GM21526 (cell line): Measurements from ENCODE around the gene MOV10.

Source experiments
- ATAC-seq: cut with Tn5 transposase; IDR thresholded peaks from one replicate; pipeline ENCODE4 v1.9.1; 2021; ENCODE audit warnings: moderate library complexity; ENCODE audit not compliant: unreplicated experiment, low FRiP score

MOV10 gene

GRCh38 chr1:112698366-112699310 lies 24.2 kb downstream of the MOV10 start:
- ATAC-seq = no peak

DNA sequence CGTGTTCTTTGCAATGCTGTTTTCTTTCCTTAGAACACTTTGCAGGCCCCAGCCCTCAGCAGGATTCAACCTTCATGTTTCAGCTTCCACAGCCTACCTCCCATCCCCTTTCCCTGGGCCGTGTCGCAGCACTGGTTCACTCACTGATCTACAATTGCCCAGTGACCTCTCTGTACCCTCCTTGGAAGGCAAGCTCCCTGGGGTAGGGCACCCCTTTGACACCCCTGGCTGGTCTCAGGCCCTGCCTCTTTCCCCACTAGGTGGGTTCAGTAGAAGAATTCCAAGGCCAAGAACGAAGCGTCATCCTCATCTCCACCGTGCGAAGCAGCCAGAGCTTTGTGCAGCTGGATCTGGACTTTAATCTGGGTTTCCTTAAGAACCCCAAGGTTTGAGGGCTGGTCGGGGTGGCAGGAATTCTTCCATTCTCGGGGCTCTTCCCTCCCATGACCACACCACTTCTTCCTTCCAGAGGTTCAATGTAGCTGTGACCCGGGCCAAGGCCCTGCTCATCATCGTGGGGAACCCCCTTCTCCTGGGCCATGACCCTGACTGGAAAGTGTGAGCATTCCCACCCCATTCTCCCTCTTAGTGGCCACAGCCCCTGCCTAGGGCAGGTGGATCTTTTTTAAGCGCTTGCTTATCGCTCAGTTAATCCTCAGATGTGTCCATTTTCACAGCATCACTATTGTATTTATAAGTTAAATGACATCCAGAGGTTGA lies 25.1 kb downstream of the MOV10 start:
- no peak for ATAC-seq

- no peak for ATAC-seq
Observed at GRCh38 chr1:112700290-112701226, 26.1 kb downstream of the MOV10 start.

- no peak for ATAC-seq
Observed at GRCh38 chr1:112701227-112702066, 27.0 kb downstream of the MOV10 start.

DNA sequence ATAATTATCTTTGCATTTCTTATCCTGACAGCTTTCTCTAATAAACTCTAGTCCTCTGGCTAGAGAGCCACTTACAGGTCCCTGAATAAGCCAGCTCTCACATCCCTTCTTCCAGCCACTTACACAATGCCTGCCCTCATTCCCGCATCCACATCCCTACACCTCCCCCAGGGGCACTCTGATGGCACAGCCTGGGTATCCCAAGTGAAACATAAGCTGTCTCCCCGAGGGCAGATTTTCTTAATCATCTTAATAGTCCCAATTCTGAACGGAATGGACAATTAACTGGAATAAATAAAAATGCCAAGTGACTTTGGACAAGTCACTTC lies 27.6 kb downstream of the MOV10 start:
- ATAC-seq = no peak

DNA sequence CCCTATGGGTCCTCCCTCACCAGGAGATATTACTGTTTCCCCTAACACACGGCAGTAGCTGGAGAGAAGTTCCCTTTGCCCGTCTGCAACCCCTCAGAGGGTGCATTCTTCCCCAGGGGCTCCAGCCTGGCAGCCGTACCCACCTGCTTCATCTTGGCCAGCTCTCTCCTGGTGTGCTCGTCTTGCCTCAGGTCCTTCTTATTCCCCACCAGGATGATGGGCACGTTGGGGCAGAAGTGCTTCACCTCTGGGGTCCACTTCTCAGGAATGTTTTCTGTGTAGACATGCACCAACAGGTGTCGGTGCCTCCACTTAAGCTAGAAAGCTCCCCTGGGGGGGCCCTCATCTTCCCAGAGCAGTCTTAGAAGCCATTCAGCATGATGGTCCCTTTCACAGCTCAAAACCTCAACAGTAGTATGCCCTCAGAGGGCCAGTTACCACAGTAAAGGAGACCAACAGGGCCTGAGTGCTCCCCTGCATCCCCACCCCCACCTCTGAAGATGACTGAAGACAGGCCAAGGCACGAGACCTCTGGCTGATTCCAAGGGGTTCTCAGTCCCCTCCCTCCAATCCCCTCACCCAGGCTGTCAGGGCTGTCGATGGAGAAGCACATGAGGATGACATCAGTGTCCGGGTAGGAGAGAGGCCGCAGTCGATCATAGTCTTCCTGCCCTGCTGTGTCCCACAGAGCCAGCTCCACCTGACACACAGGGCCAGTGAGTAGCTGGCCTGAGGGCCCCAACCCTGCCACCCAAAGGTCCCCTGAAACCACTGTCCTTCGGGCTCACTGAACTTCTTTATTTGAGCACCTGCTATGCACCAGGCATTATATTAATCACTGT lies 28.2 kb downstream of the MOV10 start:
- ATAC-seq = no peak

DNA sequence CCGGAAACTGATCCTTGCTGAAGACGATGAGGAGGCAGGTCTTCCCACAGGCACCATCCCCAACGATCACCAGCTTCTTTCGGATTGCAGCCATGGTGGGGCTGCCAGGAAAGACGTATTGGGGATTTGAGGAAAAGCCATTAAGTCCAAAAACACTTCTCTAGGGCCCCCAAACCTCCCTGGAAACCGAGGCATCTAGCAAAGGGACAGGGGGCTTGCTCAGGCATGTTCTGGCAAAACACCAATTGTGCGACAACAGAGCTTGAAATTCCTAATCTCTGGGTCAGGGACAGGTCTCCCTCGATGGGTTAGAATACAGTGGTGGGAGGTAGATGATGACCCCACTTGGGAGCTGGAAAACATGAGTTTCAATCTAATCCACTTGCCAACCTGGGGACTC lies 29.2 kb downstream of the MOV10 start:
- no peak for ATAC-seq

GRCh38 chr1:112704391-112704933 lies 30.0 kb downstream of the MOV10 start:
- no peak for ATAC-seq

DNA sequence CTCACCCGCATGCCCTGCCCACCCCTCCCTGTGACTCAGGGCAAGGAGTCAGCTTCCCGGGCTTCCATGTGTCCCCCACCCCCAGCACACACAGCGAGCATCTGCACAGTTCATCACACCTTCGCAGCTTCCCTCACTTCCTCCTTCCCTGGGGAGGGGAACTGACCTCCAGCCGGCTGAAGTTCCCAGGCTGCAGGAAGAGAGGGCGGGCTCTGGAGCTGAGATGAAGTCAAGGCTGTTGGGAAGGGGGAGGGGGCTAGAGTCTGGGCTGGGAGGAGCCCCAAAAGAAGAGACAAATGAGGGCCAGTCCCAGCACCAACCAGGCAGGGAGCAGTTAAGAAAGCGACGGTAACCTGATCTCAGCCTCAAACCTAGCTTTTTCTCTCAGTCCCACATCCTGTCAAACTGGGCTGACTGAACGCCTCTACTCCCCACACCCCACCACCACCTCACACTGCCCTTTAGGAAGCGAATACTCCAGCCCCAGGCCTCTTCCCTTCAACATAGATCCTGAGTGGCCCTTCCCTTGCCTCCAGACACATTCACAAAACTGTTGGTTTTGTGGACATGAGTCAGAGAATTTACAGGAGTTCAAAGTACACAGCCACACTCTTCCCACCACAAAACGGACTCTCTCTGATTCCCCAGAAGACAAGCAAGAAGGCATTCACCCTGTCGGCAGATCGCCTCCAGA lies 30.6 kb downstream of the MOV10 start:
- peak; percentile 57 for ATAC-seq

DNA sequence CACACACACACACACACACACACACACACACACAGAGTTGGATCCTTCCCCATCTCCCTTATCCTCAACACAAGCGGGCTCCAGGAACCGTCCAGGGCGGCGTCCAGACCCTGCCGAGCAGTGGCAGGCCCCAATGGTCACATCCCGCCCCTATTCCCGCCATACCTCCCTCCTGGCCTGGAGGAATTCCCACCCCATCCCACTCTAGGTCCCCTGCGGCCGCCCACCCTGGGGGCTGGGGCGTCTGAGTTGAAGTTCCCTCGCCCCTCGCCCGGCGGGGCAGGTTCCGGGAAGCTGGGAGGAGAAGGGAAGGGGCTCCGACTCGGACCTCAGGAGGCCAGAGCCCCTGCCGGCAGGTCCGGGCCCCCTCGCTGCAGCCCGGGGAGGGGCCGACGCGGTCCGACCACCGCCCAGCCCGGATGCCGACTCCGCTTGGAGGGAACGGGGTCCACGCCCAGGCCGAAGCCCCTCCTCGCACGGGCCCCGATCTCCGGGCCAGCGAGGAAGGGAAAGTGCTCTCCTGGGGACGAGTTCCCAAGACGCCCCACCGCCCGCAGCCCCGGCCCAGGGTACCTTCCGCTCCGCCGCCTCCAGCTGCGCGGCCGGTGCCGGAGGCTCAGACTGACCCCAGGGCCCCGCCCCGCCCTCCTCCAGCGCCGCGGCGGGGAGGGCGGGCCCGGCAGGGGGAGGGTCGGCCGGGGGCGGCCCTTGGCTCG lies 32.2 kb downstream of the MOV10 start, which contains the start of gene RHOC:
Gene RHOC, minus strand, starts transcription at position 623 of the 716 bp plus-strand sequence. CDS start 3,328 bp downstream, outside the sequence.
- ATAC-seq = peak; percentile 43

DNA sequence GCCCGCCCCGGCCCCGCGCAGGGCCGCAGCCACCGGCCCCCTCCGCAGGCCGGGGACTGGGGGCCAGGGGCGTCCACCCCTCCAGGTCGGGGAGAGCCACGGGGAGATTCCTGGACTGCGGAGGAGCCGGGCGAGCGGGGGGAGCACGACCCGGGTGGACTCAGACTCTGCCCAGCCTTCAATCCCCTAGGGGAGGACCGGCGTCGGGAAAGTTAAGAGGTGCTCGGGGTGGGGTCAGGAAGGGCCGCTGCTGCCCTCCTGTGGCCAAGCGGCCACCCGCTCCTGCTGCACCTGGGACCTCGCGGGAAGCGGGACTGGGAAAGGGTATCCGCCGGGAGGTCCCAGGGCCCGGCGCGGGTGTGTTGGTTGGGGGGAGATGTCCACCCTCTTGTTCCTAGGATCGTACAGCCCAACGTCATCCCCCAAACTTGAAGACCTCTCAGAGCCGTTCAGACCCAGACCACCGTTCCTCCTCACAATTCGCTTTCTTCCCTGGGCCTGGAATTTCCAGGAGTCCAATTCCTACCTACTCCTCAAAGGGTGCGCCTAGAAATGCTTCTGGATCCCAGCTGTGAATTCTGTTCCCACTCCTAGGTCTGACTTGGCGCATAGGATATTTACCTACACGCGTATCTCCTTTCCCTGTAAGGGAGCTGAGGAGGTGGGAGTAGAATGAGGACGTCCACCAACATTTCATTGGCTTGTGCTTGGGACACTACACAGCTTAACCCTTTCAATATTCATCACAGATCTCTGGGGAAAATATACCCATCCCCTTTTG lies 33.0 kb downstream of the MOV10 start:
- ATAC-seq = peak; percentile 39

DNA sequence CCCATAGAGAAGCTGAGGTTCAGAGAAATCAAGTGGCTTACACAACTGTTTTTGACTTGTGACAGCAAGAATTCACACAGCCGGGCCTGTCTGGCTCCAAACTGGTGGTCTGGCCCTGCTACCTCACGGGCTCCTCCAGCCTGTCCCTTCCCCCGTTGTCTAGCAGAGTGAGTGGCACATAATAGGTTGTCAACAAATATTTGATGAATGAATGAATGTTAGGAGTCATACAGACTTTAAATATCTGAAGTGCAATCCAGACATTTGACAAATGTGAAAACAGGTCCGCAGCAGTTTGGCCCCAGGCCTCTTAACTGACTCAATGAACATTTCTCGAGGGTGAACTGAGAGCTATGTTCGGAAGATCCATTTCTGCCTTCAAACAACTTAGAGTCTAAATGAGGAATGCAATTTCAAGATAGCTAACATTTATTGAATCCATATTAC lies 33.6 kb downstream of the MOV10 start:
- no peak for ATAC-seq

- no peak for ATAC-seq
Observed at GRCh38 chr1:112708489-112708888, 34.0 kb downstream of the MOV10 start.

- no peak for ATAC-seq
Observed at GRCh38 chr1:112710159-112710558, 35.7 kb downstream of the MOV10 start.

GRCh38 chr1:112710586-112710985 lies 36.1 kb downstream of the MOV10 start:
- no peak for ATAC-seq

- no peak for ATAC-seq
Observed at GRCh38 chr1:112711041-112711440, 36.6 kb downstream of the MOV10 start.
